ENCODE results near the gene TMEM141.
"Not testable (repeated sequence)": the region's sequence is repeated elsewhere in the genome, so short reads cannot be mapped to it uniquely, and the experiment has no call there.

TMEM141 gene

DNA sequence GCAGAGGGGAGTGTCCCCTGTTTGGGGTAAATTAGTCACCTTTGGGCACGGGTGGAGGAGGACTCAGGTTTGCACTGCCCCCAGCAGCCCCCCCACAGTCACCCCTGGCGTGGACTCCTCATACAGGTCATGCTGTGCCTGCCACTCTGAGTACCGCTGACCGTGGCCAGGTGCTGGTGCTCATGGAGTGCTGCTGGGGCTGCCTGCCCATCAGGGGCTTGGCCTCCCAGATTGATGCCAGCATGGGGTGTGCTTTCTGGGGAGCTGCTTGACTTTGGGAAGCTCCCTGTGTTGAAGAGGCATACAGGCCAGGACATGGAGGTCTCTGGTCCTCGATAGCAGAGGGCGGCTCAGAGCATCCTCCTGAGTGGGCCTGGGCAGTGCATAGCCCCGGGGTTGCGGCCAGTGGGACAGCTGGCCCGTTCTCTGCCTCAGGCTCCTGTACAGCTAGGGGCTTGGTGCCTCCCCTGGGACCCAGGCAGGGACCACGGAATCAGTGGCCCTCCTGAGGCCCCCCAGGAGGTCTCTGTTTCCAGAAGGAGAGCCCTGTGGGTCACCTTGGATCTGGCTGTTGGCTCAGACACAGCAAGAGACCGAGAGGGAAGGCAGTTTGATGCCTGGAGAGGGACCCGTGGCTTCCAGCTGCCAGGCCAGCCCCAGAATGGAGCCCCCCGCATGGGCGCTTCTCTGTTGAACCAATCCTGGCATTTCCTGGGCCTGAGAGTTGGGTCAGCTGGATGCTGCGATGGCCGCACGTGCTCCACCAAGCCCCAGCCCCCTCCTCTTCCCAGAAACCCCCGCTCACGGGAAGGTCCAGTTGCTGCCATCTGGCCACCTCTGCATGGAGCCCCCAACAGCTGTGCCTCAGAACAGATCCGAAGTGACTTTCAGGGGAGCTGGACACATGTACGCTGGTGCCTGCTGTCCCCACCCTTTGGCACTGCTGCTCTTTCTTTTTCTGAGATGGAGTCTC lies 45.1 kb downstream of the TMEM141 start:
- no peak for DNase-seq

DNA sequence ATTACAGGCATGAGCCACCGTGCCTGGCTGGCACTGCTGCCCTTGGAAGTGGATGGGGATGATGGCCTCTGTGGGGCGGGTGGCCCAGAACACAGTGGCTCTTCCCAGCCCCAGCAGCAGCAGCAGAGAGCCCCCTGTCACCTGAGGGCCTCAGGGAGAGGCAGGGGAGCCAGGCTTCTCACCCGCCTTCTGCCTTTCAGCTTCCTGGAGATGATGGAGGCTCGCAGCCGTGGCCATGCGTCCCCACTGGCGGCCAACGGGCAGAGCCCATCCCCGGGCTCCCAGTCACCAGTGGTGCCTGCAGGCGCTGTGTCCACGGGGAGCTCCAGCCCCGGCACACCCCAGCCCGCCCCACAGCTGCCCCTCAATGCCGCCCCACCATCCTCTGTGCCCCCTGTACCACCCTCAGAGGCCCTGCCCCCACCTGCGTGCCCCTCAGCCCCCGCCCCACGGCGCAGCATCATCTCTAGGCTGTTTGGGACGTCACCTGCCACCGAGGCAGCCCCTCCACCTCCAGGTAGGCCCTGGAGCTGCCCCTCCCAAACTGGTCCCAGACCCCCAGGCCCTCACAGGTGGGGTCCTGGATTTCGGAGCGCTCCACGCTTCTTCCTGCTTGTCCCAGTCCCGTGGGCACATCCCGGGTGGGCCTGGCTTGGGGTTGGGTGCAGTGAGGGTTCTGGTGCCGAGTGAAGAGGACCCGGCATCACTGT lies 46.2 kb downstream of the TMEM141 start:
- no peak for DNase-seq

DNA sequence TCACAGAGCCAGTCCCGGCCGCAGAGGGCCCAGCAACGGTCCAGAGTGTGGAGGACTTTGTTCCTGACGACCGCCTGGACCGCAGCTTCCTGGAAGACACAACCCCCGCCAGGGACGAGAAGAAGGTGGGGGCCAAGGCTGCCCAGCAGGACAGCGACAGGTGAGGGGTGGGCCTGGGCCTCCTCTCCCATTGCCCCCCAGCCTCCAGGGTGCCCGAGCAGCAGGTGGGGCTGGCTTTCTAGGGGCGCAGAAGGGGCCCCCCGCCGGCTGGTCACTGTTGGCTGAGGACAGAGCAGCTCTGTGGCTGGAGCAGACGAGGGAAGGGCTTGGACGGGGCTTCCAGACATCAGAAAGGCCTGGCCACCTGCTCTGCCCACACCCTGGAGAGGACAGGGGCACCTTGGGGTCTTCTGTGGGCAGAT lies 46.7 kb downstream of the TMEM141 start:
- not testable (repeated sequence) for DNase-seq

DNA sequence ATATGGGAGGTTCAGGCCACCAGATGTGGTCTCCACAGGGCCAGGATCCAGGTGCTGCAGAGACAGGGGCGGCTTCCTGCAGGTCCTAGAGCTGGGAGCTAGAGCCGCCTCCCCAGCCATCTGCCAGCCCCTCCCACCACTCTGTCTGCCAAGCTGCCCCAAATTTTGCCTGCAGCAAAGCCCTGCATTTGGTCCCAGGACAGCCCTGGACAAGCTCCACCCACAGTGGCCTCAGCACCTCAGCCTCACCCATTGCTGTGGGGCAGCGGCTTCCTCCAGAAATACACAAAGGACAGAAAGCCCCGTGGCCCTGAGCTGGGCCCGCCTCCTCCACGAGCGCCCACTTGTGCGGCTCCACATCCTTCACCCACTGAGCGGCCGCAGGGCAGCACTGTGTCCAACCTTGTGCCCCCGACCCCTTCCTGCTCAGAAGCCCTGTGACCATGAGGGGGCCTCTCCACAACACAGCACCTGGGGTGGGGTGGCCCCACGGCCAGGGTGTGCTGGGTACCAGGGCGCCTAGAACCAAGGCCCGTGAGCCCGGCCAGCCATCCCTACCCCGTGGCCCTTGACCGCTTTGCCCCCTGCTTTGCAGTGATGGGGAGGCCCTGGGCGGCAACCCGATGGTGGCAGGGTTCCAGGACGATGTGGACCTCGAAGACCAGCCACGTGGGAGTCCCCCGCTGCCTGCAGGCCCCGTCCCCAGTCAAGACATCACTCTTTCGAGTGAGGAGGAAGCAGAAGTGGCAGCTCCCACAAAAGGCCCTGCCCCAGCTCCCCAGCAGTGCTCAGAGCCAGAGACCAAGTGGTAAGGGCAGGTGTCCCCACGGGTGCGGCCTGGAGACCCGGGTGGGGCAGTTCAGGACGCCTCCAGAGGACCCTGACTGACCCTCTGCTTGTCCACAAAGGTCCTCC lies 47.4 kb downstream of the TMEM141 start:
- DNase-seq: no peak

DNA sequence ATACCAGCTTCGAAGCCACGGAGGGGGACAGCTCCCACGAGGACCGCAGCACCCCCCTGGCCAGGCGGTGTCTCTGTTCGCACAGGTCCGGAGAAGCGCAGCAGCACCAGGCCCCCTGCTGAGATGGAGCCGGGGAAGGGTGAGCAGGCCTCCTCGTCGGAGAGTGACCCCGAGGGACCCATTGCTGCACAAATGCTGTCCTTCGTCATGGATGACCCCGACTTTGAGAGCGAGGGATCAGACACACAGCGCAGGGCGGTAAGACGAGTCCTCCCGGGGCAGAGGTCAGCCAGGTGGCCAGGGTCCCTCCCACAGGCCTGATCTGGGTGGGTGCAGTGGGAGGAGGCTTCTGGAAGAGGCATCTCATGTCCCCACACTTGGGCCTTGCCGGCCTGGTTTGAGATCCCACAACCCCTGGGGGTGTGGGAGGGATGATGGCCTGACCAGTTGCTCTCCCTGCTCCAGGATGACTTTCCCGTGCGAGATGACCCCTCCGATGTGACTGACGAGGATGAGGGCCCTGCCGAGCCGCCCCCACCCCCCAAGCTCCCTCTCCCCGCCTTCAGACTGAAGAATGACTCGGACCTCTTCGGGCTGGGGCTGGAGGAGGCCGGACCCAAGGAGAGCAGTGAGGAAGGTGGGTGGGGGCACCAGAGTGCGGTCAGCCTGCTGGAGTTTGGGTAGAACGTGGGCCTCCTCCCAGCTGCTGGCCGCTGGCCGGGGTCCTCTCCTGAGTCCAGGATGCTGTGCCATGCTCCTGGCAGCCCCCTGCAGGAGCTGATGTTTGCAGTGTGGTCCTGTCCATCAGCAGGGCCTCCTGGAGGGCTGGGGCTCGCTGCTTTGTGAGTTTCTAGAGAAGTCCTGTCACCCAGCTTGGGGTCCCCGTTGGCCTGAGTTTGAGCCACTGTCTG lies 48.3 kb downstream of the TMEM141 start:
- DNase-seq: no peak

DNA sequence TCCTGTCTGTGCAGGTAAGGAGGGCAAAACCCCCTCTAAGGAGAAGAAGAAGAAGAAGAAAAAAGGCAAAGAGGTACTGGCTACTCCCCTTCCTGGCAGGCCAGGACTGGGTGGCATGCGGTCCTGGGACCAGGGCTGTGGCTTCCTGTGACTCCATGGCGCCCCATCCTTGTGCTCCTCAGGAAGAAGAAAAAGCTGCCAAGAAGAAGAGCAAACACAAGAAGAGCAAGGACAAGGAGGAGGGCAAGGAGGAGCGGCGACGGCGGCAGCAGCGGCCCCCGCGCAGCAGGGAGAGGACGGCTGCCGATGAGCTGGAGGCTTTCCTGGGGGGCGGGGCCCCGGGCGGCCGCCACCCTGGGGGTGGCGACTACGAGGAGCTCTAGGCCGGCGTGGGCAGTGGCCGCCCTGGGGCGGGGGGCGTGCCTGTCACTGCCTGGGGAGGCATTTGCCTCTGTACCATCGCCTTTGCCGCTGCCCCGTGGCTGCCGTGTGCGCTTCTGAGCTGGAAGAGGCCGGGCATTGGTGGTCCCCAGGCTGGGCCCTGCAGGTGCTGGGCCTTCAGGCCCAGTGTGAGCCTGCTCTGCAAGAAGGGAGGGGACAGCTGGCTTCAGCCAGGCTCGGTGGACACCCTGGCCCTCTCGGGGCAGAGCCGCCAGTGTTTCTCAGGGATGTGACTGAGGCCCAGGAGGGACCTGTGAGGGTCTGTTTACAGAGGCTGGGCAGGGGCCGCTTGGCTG lies 49.2 kb downstream of the TMEM141 start:
- no peak for DNase-seq

DNA sequence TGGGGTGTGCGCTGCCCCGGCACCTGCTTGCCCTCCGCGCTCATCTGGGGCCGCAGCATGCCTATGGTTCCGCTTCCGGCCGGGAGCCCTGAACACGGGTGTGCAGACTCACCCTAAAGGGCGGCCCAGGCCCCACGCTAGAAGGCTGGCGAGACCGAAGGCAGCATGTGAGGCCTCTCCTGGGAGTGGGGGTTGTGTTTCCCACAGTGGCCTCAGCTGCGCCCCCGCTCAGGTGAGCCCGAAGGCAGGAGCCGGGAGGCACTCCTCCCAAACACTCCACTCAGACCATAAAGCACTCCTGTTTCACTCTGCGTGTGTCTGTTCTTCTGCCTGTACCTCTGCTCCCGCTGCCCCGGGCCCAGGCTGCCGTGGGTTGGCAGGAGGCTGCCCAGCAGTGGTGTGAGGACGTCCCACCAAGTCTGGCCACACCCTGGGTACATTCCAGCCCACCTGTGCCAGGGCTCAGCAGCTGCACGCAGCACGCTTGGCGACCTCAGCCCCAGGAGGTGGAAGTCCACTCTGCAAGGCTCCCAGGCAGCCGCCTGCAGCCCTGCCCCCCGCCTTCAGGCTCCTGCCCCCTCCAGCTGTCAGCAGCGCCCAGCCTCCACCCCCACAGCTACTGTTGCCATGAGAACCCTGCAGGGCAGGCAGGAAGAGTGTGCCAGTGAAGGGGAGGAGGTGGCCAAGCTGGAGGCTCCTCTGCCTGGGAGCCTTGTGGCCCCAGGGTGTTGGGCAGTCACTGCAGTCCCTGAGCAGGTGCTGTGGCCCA lies 49.9 kb downstream of the TMEM141 start:
- DNase-seq: no peak

DNA sequence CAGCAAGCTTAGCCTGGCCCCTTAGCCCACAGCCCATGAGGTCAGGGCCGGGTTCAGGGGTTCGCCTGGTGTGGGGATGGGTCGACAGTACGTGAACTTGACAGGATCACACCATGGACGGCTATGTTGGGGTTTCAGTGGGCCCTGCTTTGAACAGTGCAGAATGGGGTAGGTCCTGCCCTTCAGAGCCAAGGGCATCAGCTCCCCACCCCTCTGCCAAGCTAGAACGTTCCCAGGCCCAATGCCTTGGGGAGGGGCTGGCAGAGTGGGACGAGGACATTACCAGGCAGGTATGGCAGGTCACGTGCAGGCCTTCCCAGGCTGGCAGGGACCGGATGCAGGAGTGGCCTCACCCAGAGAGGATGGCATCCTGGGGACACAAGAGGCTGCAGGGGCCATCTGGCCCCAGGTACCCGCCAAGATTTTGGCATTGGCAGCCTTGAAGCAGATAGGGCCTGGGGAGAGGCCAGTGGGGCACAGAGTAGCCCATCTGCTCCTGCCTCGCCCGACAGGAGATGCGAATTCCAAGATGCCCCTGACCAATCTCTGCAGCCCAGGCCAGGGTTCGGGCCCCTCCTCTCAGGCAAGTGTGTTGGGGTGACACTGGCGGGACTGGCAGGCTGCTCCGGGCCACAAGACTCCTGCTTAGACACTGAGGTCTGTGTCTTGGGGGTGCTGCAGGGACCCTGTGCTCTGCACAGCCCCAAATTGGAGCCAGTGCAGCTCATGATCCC lies 50.7 kb downstream of the TMEM141 start:
- not testable (repeated sequence) for DNase-seq

DNA sequence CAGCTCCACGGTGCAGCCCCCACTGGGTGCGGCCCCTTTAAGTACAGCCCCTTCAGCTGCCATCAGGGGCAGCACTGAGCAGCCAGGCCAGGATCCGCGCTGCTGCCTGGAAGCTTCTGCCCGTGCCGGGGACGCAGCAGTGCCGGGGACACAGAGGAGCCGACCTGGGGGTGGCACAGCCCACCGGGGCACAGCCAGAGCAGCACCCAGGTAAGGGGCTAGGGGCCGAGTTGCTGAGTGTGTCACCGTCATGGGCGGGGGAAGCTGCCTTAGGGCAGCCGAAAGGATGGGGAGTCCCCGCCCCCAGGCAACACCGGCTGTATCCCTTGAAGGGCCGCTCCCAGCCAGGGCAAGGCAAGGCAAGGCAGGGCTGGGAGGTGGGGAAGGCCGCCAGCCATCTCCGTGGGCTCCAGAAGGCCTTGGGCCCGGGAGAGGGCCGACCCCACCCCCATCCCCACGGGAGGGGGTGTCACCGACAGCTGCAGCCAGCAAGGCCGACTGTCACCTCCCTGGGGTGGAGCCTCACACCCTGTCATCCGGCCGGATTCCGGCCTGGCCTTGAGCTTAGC lies 51.3 kb downstream of the TMEM141 start, which contains the start of gene AJM1:
AJM1 (plus strand) TSS at position 99 of the 569 bp plus-strand sequence. CDS start 1,937 bp downstream, outside the sequence.
- DNase-seq: peak; percentile 78
